Glomerular visceral epithelial cell (primary cell): ENCODE measurements around the gene XPNPEP3.
"Not testable (repeated sequence)": the region's sequence is repeated elsewhere in the genome, so short reads cannot be mapped to it uniquely, and the experiment has no call there.

Experiments
- DNase-seq: peaks from one replicate; pipeline ENCODE4 v3.0.0-alpha.2; 2016; ENCODE audit errors: extremely low spot score

The XPNPEP3 gene

DNA sequence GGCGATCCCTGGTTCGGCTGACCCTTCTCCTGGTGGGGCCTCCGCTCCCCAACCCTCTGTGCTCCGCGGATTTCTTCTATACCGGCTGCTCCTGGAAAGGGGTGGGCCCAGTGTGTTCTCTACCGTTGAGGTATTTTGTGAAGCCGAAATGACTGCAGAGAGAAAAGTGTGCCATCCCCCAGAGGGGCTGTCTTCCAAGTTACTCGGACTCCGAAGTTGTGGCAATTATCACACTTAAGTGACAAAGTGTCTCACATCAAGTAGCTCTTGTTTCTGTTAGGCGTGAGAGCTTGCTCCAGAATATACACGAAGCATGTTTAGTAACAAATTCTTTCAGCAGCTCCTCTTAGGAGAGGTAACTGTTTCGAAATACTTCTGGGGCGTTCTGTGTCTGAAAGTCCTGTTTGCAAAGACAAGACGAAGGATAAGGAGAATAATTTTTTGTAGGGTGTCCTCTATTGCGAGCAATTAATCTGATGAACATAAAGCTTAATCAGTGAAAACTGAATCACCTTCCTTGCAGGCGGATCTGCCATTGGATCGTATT lies 434 bp downstream of the XPNPEP3 start:
- DNase-seq: no peak

DNA sequence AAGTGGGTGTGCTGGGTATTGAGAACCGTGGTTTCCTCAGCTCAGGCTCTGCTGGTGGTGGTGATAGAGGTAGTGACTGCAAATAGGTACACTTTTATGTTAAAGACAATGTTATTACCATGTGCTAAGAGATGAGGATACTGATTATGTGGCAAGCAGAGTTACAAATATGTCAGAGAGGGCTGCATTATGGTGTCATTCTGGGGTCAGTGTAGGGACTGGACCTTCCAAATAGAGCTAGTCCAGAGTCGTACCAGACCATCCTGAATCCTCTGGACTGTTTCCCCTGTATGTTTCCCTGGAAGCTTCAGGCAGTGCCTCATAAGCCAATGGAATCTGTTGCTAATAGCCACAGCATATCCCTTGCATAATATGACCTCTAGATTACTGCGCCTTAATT lies 5.1 kb downstream of the XPNPEP3 start, which contains the start of gene DNAJB7:
Gene DNAJB7 (minus strand): TSS at position 101 of the 400 bp plus-strand sequence. CDS start 119 bp downstream, outside the sequence.
- DNase-seq: no peak

DNA sequence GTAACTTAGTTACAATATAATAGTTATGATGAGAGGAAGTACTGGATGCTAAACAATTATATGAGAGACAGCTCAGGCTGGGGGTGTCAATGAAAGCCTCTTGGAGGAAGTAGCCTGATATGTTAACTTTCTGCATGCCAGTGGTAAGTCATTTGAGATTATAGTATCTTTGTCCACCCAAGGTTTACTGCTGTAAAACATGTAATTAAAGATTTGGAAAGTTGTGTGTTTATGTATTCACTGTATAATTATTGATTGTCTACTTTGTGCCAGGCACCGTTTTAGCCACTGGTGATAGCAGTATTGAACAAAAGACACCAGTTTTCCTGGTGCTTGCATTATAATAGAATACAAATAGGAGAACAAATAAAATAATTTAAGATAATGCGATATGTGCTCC lies 5.6 kb downstream of the XPNPEP3 start:
- no peak for DNase-seq

DNA sequence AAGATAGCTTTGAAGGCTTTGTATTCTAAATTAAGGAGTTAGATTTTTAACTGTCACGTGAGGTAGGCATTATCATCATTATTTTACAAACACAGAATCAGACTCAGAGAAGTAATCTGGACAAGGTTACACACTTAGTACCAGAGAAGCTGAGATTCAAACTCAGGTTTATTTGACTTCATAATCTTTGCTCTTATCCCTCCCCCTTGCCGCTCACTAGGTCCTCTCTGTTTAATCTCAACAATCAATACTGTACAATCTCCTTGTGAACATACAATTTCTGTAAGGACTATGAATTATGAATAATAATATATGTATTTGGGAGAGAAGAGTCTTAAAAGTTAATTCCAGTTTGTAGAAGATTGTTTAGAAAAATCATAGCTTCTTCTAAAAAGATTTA lies 10.2 kb downstream of the XPNPEP3 start:
- no peak for DNase-seq

DNA sequence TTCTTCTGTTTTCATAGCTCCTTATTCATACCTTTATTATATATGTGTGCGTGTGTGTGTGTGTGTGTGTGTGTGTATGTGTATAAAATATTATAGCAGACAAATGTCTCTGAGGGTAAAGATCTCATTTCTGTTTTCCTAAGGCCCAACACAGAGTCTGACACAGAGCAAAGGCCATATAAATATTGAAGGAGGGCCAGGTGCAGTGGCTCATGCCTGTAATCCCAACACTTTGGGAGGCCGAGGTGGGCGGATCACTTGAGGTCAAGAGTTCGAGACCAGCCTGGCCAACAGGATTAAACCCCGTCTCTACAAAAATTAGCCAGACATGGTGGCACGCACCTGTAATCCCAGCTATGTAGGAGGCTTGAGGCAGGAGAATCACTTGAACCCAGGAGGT lies 11.4 kb downstream of the XPNPEP3 start:
- DNase-seq: not testable (repeated sequence)

DNA sequence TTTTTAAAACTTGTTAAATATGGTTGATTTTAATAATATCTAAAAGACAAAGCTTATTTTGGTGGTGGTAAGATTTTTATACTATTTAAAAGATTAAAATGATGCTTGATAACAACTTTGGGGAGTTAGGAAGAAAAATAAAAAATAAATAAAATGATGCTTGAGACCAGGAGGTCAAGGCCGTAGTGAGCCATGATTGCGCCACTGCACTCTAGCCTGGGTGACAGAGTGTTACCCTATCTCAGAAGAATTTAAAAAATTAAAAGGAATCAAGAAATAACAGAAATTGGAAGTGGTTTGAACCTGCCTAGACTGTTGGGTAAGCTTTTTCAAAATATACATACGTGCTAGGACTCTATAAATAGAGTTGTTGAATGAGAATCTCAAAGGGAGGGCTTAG lies 17.1 kb downstream of the XPNPEP3 start:
- no peak for DNase-seq

DNA sequence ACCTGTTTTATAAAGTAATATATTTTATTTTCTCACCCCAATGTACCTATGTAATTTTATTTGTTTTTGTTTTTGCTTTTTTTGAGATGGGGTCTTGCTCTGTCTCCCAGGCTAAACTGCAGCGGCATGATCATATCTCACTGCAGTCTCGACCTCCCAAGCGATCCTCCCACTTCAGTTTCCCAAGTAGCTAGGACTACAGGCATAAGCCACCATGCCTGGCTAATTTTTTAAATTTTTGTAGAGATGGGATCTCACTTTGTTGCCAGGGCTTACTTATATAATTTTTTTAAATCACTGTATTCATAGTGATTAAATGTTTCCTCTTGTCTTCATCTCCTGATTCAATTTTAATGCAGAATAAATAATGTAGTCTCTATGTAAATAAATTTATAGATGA lies 18.2 kb downstream of the XPNPEP3 start:
- DNase-seq: no peak

DNA sequence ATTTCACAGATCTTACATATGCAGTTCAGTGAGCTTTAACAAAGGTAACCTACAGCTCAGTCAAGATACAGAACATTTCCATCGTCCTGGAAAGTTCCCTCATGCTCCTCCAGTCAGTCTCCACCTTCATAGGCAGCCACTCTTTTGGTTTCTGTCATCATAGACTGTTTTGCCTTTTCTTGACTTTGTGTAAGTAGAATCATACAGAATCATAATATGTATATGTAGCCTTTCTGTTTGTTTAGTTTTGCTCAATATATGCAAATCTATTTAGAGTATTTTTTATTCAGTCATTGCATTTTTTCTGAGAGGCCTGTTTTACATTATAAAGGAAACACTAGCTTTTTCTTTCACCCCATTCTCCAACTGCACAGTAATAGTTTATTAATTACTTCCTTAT lies 20.0 kb downstream of the XPNPEP3 start:
- no peak for DNase-seq

DNA sequence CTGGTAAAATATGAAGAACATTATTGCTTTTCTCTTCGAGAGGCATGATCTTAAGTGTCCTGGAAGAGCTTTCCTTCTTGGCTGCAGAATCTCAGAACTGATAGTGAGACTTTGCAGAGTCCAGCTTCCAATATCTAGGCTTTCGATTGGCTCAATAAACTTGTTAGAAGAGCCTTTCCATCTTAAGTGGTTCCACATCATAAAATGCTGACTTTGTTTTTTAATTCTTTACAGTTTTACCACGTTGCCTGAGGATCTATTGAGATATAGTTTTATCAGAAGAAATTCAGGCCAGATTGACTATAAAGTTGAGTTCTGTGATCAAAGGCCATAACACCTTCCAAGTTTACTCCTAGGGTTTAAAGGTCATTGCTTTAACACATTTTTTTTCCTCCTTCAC lies 20.5 kb downstream of the XPNPEP3 start:
- DNase-seq: no peak

DNA sequence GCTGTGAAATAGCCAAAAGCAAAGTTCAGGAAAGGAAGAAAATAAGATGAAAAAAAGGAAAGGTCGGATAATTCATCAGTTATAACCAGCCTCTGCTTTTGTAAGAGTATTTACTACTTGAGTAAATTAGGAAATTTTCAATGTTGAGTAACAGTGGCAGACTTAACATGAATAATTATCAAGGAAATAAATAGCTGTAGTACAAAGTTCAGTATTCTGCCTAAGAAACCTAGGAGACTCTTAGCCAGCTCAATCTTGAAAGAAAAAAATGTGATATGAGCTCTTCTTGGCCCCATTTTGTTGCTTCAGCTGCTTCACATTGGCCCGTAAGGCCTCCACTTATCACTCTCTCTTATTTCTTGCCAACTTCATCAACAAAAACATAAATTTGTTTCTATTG lies 22.0 kb downstream of the XPNPEP3 start:
- no peak for DNase-seq

DNA sequence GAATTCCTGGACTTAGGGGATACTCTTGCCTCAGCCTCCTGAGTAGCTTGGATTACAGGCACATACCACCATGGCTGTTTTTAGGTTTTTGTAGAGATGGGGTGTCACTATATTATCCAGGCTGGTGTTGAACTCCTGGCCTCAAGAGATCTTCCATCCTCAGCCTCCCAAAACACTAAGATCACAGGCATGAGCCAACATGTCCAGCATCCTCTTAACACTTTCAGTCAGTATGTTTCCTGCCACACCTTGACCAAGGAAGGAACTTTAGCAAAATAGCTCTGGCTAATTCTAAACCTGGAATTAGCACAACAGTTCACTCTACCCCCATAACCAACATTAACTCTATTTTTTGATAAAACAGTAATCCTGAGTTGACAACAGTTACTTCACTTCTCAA lies 32.2 kb downstream of the XPNPEP3 start:
- DNase-seq: no peak

DNA sequence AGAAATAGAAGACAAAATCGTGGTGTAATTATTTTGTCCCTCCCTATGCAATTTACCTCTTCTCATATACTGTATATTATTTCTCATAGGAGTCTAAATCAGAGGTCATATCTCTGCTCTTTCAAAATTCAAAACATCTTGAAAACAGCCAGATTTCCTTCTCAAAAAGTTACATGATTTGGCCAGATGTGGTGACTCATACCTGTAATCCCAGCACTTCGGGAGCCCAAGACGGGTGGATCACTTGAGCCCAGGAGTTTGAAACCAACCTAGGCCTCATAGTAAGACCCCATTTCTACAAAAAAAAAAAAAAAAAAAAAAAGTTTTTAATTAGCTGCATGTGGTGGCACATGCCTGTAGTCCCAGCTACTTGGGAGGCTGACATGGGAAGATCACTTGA lies 33.9 kb downstream of the XPNPEP3 start:
- no peak for DNase-seq

DNA sequence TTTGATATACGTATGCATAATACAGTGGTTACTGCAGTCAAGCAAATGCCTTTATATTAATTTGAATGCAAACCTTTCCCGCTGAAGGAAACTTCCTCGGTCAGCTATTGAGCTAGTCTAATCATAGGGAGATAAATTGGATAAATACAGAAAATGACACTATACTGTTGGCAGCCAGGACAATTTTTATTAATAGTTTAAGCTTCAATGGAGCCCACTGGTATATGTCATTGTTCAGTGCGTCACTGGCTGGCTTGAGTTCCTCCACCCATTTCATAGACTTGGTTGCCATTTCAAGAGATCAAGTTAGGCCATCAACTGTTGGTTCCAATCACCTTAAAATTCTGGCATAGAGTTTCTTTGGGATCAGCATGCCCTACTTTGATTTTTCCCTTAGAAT lies 37.5 kb downstream of the XPNPEP3 start:
- no peak for DNase-seq

DNA sequence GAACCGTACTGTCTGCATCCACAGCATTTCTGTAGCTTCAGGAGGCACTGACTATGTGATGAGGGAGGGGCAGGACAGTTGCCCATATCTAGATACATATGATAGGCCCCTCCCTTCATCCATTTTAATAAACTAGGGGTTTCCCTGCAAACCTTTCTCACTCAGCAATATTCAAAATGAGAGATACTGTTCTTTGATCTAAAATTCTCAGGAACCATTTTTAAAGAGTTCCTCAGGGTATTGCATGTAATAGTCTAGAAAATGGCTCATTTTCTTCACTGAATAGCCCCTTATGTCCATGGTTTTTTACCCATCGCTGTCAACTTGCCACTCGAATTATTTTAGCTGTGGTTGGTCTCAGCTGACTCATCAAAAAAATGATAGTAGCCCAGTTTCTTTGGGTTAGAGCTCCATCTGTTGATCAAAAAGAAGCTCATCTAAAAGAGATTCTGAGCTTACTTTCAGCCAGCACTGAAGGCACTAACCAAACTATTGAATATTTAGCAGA lies 42.0 kb downstream of the XPNPEP3 start:
- DNase-seq: peak; percentile 65

DNA sequence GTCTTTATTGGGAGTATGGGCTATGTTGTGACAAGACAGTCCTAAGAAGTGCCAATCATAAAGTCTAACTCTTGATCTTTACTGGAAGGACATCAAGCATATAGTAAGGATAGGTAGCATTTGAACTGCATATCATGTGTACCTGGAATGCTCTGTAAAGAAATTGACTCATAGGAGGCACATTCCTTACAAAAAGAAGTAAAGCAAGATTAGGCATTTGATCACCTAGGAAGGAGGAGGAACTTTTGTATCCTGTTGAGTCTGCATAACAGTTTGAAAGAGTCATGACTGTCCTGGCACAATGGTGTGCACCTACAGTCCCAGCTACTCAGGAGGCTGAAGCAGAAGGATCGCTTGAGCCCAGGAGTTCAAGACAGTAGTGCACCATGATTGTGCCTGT lies 47.2 kb downstream of the XPNPEP3 start:
- no peak for DNase-seq

DNA sequence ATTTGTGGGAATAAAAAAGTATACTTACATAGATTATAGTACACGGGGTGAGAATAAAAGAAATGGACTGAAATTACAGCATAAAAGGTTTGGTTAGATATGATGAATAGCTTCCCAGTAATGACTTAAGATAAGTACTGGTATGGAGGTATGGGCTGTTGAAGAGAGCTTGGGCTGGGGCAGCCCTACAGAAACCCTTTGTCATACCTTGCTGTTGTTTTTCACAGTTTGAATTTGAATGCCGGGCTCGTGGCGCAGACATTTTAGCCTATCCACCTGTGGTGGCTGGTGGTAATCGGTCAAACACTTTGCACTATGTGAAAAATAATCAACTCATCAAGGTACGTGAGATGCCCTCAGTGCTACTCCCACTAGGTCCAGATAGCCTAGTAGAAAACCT lies 51.9 kb downstream of the XPNPEP3 start:
- no peak for DNase-seq

DNA sequence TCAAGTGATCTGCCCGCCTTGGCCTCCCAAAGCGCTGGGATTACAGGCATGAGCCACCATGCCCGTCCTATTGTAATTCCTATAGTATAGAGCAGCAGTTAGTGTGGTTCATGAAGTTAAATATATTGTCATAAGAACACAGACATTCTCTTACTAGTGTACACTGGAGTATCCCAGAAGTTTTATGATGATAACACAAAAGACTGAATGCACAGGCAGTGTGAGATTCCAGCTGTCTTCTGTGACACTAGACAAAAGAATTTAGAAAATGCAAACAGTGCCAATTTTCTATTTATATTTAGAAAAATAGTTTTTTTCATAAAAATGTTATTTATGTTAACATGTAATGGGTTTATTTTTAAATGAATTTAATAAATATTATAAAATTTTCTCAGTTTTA lies 54.8 kb downstream of the XPNPEP3 start:
- no peak for DNase-seq

DNA sequence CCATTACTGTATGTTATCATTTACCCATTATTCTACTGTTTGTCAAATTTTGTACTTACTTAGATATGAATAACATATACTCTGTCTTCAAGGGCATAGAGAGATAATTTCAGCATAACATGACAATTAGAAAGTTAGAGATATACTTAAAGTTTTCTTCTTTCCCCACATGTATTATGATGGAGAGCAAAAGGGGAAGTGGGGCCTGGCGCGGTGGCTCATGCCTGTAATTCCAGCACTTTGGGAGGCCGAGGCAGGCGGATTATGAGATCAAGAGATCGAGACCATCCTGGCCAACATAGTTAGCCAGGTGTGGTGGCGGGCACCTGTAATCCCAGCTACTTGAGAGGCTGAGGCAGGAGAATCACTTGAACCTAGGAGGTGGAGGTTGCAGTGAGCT lies 56.0 kb downstream of the XPNPEP3 start:
- DNase-seq: not testable (repeated sequence)

DNA sequence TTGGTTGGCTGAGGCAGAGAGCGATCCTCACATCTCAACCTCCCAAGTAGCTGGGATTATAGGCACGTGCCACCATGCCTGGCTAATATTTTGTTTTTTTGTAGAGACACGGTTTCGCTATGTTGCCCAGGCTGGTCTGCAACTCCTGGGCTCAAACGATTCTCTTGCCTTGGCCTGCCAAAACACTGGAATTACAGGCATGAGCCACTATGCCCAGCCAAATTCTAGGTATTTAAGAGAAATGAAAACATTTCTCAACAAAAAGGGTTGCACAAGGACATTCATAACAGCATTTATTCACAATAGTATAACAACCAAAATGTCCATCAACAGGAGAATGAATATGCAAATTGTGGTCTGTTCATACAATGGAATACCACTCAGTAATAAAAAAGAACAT lies 62.5 kb downstream of the XPNPEP3 start:
- no peak for DNase-seq

DNA sequence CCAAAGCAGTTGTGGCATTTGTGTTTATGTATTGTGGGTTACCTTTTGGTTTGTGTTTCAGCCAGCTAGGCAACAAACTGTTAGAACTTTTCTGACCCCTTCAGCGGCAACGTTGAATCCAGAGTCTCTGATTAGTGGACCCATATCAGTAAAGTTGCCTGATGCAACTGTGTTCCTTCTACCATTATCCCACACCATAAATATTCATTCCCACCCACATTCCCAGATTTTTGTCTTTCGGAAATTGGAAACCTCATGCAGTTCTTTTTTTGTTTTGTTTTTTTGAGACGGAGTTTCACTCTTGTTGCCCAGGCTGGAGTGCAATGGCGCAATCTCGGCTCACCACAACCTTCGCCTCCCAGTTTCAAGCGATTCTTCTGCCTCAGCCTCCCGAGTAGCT lies 63.6 kb downstream of the XPNPEP3 start:
- DNase-seq: no peak

DNA sequence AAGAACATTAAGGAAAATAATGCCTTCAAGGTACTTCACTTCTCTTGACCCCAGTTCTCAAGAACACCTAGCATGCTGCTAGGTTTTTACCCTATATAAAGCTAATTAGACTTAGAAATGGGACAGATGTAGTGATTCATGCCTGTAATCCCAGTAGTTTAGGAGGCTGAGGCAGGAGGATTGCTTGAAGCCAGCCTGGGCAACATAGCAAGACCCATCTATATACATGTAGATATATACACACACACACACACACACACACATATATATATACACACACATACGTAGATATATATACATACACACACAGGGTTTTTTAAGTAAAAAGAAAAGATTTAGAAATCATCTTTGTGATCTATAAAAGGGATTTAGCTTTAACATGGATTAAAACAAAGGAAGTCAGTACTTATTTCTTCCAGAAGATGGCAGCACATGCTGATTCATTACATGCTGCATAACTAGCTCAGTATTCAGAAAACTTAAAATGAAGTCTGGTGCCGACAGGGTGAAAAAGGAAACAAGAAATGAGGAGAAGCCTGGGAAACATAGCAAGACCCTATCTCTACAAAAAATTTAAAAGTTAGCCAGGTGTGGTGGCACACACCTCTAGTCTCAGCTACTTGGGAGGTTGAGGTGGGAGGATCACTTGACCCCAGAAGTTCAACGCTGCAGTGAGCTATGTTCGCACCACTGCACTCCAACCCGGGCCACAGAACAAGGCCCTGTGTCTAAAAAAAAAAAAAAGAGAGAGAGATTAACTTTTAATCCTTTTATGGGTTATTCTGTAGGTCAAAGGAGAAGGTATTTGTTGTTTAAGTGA lies 65.7 kb downstream of the XPNPEP3 start:
- DNase-seq: peak; percentile 58

DNA sequence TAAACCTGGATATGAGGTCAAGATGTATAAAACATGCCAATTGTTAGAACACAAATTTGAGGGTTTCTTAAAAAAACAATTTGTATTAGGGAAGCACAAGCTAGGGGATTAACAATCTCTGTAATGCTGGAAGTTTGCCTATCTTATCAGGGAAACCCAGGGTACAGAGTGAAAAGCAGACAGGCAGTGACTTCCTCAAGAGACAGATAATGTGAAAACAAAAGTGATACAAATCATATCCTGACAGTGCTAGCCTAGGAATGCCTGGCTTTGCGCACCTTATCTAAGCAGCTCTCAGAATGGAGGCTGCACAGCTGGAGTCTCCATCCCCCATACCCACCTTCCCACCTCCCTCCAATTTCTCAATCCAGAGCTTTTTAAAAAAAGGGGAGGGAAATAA lies 71.7 kb downstream of the XPNPEP3 start:
- no peak for DNase-seq

DNA sequence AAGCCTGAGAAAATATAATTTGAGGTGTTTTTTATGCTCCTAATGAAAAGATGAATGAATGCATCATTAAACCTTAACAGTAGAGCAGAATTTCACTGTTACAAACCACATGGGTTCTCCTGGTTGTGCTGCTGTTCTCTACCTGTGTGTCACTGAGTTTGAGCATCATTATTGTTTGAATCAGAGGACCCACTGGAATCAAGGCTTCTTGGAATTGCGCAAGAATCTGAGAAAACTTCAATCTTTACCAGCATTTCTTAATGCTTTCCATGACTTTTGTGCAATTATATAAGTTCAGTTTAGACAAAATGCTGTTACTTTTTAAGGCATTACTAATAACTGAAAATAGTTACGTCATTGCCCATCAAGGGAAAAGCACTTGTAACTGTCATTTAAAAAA lies 75.4 kb downstream of the XPNPEP3 start:
- no peak for DNase-seq

DNA sequence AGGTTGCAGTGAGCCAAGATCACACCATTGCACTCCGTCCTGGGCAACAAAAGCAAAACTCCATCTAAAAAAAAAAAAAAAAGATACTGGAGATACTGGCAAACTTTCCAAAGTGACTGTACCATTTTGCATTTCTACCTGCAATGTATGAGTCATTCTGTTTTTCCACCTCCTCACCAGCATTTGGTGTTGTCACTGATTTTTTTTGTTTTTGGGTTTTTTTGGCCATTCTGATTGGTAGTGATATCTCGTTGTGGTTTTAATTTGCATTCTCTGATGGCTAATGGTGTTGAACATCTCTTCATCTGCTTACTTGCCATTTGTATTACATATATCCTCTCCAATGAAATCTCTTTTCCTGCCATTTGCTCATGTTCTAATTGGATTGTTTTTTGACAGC lies 82.3 kb downstream of the XPNPEP3 start:
- no peak for DNase-seq
